KMS-11 (cell line): ENCODE results near the gene MAP4.

Experiments used
- H2AFZ ChIP-seq: fragments of 200-600 bp; sonication (generic); 2 replicates; pipeline ENCODE4 v1.6.1; 2016; ENCODE audit warnings: antibody characterized with exemption, mixed run types, low read depth
- H3K27ac ChIP-seq: fragments of 200-600 bp; sonication (generic); 2 replicates; pipeline ENCODE4 v1.6.1; 2016; ENCODE audit warnings: mild to moderate bottlenecking, mixed run types
- H3K27me3 ChIP-seq: fragments of 200-600 bp; sonication (generic); 2 replicates; pipeline ENCODE4 v1.6.1; 2017; ENCODE audit warnings: mild to moderate bottlenecking, low read depth, mixed run types, moderate library complexity; ENCODE audit not compliant: insufficient read depth
- H3K36me3 ChIP-seq: fragments of 200-600 bp; sonication (generic); 2 replicates; pipeline ENCODE4 v1.6.1; 2017; ENCODE audit warnings: mild to moderate bottlenecking, mixed run types; ENCODE audit not compliant: insufficient read depth
- H3K4me1 ChIP-seq: fragments of 200-600 bp; sonication (generic); 2 replicates; pipeline ENCODE4 v1.6.1; 2016; ENCODE audit warnings: mild to moderate bottlenecking, low read depth, mixed run types; ENCODE audit not compliant: poor library complexity, severe bottlenecking
- H3K4me2 ChIP-seq: fragments of 200-600 bp; sonication (generic); 2 replicates; pipeline ENCODE4 v1.7.0; 2016; ENCODE audit warnings: mild to moderate bottlenecking, mixed run types
- H3K4me3 ChIP-seq: fragments of 200-600 bp; sonication (generic); IDR thresholded peaks from 2 replicates; pipeline ENCODE4 v1.6.1; 2017; ENCODE audit warnings: low read depth, low read length, mixed read lengths; ENCODE audit not compliant: insufficient read depth
- H3K79me2 ChIP-seq: fragments of 200-600 bp; sonication (generic); 2 replicates; pipeline ENCODE4 v1.6.1; 2016; ENCODE audit warnings: low read depth, mixed run types; ENCODE audit not compliant: insufficient read depth
- H3K9ac ChIP-seq: fragments of 200-600 bp; sonication (generic); 2 replicates; pipeline ENCODE4 v1.6.1; 2016; ENCODE audit warnings: mild to moderate bottlenecking, mixed run types
- H4K20me1 ChIP-seq: fragments of 200-600 bp; sonication (generic); 2 replicates; pipeline ENCODE4 v1.6.1; 2016; ENCODE audit warnings: mild to moderate bottlenecking, mixed run types; ENCODE audit not compliant: insufficient read depth
- CTCF ChIP-seq: fragments of 200-600 bp; sonication (generic); conservative IDR thresholded peaks from 2 replicates; pipeline ENCODE4 v1.6.1; 2017; ENCODE audit warnings: low read depth, mild to moderate bottlenecking, antibody characterized with exemption, low read length, moderate library complexity, mixed read lengths

MAP4 gene

DNA sequence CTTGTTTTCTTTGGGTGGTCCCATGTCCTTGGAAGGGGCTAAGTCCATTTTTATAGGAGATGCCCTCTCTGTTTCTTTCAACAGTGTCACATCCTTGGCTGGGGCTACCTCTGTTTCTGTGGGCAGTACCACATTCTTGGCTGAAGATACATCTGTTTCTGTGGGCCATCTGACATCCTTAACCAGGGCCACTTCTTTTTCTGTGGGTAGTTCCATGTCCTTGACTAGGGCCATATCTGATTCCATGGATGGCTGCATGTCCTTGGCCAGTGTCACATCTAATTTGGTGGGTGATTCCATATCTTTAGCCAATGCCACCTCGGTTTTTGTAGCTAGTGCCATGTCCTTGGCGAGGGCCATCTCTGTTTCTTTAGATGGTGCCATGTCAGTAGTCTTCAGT is 99.5 kb downstream of the MAP4 start:
- Histone ChIP-seq H3K36me3 (peaks cover 3% of the 10 kb centered on the region; the same call in 1 of the 2 replicates), H2AFZ (no peak overlapping the region)
- no peak for TF ChIP-seq CTCF

DNA sequence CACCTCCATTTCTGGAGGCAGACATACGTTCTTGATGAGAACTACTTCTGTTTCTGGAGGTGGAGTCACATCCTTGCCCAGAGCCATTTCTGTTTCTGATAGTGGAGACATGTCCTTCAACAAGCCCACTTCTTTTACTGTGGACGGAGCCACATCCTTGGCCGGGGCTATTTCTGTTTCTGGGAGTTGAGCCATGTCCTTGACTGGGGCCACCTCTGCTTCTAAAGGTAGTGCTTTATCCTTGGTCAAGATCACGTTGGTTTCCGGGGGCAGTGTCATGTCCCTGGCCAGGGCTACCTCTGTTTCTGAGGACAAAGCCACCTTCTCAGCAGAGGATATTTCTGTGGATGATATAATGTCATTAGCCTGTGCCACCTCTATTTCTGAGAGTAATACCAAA is 100.0 kb downstream of the MAP4 start:
- no peak overlapping the region for H3K9ac ChIP-seq

More for the DNA sequence above, 99.5 kb downstream of the MAP4 start:
- H3K9ac ChIP-seq, result no peak overlapping the region
- no peak overlapping the region for H3K27ac ChIP-seq
- no peaks in the 10 kb centered on the region for H3K27me3 ChIP-seq
- no peak overlapping the region for H3K4me2 ChIP-seq
- H4K20me1 ChIP-seq, result no peaks in the 10 kb centered on the region
- no peak overlapping the region for H3K4me3 ChIP-seq
- H3K4me1 ChIP-seq, result peaks cover 7% of the 10 kb centered on the region
- no peaks in the 10 kb centered on the region for H3K79me2 ChIP-seq

GRCh38 chr3:47912006-47912504 is 104.2 kb downstream of the MAP4 start:
- Histone ChIP-seq H2AFZ (no peak overlapping the region), H3K4me1 (peaks cover 7% of the 10 kb centered on the region), H3K4me3 (no peak overlapping the region), H3K4me2 (no peak overlapping the region), H3K27ac (no peak overlapping the region), H3K27me3 (no peaks in the 10 kb centered on the region), H4K20me1 (no peaks in the 10 kb centered on the region), H3K36me3 (no peaks in the 10 kb centered on the region; the same call in 1 of the 2 replicates), H3K9ac (no peak overlapping the region), H3K79me2 (no peaks in the 10 kb centered on the region)
- TF ChIP-seq CTCF, result no peak

More for the DNA sequence above, 100.0 kb downstream of the MAP4 start:
- Histone ChIP-seq H3K27me3 (no peaks in the 10 kb centered on the region), H3K4me2 (no peak overlapping the region), H2AFZ (no peak overlapping the region), H4K20me1 (no peaks in the 10 kb centered on the region), H3K4me3 (no peak overlapping the region), H3K27ac (no peak overlapping the region), H3K4me1 (peaks cover 7% of the 10 kb centered on the region), H3K79me2 (no peaks in the 10 kb centered on the region), H3K36me3 (no peaks in the 10 kb centered on the region; the same call in 1 of the 2 replicates)
- TF ChIP-seq CTCF, result no peak

DNA sequence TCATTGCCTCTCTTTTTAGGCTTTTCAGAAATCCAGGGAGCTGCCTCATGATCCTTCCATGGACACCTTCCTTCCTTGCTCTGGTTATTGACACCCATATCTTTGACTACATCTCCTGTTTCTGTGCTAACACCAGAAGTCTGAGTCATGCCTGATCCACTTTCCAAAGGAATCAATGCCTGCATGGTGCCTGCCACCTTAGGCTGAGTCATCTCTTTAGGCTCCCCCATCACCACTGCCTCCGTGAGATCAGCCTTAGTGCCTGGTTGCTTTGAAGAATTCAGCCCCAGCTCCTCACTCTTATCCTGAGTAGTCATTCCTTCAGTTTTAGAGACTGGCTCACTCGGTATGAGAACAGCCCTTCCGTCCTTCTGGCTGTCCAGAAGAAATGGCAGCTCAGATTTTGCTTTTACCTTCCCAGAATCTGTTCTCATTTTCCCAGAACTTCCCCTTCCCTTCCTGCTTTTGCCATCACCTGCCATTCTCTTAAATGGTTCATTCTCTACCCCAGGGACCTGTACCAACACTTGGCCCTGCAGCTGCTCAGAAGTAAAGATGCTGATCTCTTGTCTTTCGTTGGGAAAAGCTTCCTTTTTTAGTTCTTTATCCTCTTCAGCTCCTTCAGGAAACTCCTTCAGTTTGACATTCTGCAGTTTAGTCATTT is 105.3 kb downstream of the MAP4 start:
- no peak overlapping the region for H3K4me2 ChIP-seq
- TF ChIP-seq CTCF, result no peak
- peaks cover 7% of the 10 kb centered on the region for H3K4me1 ChIP-seq
- no peak overlapping the region for H3K27ac ChIP-seq
- no peaks in the 10 kb centered on the region for H3K36me3 ChIP-seq
- no peaks in the 10 kb centered on the region for H4K20me1 ChIP-seq
- H2AFZ ChIP-seq, result no peak overlapping the region
- H3K27me3 ChIP-seq, result no peaks in the 10 kb centered on the region
- no peak overlapping the region for H3K4me3 ChIP-seq
- no peaks in the 10 kb centered on the region for H3K79me2 ChIP-seq
- no peak overlapping the region for H3K9ac ChIP-seq
